Measurements from ENCODE around the gene TARBP1. TPM values are rescaled to one million over a fixed set of nuclear protein-coding genes. Genes with fewer than 3 reads are reported as not detected.

The TARBP1 gene
- total and polyA plus RNA-seq, 2 of the 13 experiments (the other 11 are each of a cell fraction or from before 2014, with no cell fraction given), result 37.7 to 67.0 TPM

DNA sequence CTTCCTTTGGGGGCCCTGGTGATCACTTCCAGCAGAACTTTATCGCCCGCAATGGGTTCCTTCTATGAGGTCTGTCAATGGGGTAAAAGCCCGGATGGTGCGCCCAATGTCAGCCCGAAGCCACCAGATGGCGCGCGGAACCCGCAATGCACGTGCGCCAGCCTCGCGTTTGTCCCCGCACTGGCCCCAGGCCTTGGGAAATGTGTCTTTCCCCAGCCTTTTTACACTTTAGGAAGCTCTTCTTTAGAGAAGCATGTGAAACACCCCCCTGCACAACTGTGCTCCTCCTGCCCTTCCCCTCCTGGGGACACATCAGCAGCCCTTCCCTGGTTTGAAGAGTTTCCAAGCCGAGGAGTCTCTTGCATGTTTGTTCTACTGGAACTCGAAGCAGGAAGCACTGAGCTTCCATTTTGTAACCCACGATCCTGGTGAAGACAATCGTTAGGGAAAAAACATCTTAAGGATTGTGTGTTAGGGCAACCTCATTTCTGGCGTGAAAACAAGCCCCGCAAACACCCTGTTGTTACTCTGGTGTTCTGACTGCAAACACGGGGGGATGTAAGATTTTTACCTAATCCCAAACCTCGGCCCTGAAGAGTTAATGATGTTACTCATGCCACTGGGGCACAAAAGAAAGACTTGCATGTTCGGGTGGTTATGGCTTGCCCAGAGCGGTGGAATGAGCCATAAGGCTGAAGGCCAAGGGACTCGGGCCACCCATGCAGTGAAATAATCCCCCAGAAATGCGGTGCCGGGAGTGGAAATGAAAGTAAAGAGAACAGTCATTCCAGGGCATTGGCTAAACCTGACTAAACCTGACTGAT lies 20.4 kb upstream of the TARBP1 start (continued):
- TF ChIP-seq ZNF687 (CRISPR knock-in tag; IDR thresholded peaks at IDR 0.05) (peak; percentile 99), FOXO1 (CRISPR knock-in tag; IDR thresholded peaks at IDR 0.05) (peak; percentile 65), ISX (CRISPR knock-in tag; conservative IDR thresholded peaks at IDR 0.05) (no peak), TBL1XR1 (IDR thresholded peaks at IDR 0.05; ENCODE audit: borderline replicate concordance, low read length, partially characterized antibody) (peak; percentile 43), NR2F1 (CRISPR knock-in tag; IDR thresholded peaks at IDR 0.05) (peak in 1 of 2 experiments; percentile 42; a peak in 1 of 4 replicates), KLF15 (CRISPR knock-in tag; IDR thresholded peaks at IDR 0.05; ENCODE audit: borderline replicate concordance) (no peak), ATF7 (IDR thresholded peaks at IDR 0.05) (no peak), ATF7 (CRISPR knock-in tag; IDR thresholded peaks at IDR 0.05) (no peak), ARNT2 (CRISPR knock-in tag; IDR thresholded peaks at IDR 0.05; ENCODE audit: low read depth) (peak; percentile 62; the same call in 1 of the 2 replicates), TBX2 (CRISPR knock-in tag; IDR thresholded peaks at IDR 0.05; ENCODE audit: borderline replicate concordance) (peak; percentile 65), ZSCAN21 (CRISPR knock-in tag; IDR thresholded peaks at IDR 0.05; ENCODE audit: borderline replicate concordance) (0 out of 2 replicates have a peak, but pooled peaks have one; percentile 26), SMYD3 (CRISPR knock-in tag; IDR thresholded peaks at IDR 0.05) (peak; percentile 54; the same call in 1 of the 2 replicates), ISL2 (CRISPR knock-in tag; IDR thresholded peaks at IDR 0.05) (0 out of 2 replicates have a peak, but pooled peaks have one; percentile 27), ZNF556 (CRISPR knock-in tag; IDR thresholded peaks at IDR 0.05; ENCODE audit: borderline replicate concordance) (peak; percentile 63; the same call in 1 of the 2 replicates), MTA1 (CRISPR knock-in tag; IDR thresholded peaks at IDR 0.05; ENCODE audit: borderline replicate concordance) (peak; percentile 57; the same call in 1 of the 2 replicates), NAIF1 (CRISPR knock-in tag; IDR thresholded peaks at IDR 0.05; ENCODE audit: borderline replicate concordance) (peak; percentile 75)
- TF ChIP-seq, protein P1, sequence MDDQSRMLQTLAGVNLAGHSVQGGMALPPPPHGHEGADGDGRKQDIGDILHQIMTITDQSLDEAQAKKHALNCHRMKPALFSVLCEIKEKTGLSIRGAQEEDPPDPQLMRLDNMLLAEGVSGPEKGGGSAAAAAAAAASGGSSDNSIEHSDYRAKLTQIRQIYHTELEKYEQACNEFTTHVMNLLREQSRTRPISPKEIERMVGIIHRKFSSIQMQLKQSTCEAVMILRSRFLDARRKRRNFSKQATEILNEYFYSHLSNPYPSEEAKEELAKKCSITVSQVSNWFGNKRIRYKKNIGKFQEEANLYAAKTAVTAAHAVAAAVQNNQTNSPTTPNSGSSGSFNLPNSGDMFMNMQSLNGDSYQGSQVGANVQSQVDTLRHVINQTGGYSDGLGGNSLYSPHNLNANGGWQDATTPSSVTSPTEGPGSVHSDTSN (CRISPR knock-in tag; IDR thresholded peaks at IDR 0.05; ENCODE audit: borderline replicate concordance), result no peak
- TF ChIP-seq, protein P2, sequence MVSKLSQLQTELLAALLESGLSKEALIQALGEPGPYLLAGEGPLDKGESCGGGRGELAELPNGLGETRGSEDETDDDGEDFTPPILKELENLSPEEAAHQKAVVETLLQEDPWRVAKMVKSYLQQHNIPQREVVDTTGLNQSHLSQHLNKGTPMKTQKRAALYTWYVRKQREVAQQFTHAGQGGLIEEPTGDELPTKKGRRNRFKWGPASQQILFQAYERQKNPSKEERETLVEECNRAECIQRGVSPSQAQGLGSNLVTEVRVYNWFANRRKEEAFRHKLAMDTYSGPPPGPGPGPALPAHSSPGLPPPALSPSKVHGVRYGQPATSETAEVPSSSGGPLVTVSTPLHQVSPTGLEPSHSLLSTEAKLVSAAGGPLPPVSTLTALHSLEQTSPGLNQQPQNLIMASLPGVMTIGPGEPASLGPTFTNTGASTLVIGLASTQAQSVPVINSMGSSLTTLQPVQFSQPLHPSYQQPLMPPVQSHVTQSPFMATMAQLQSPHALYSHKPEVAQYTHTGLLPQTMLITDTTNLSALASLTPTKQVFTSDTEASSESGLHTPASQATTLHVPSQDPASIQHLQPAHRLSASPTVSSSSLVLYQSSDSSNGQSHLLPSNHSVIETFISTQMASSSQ (IDR thresholded peaks at IDR 0.05; ENCODE audit: low read depth), result no peak
- TF ChIP-seq, protein P2 (CRISPR knock-in tag; IDR thresholded peaks at IDR 0.05; ENCODE audit: borderline replicate concordance), result peak; percentile 59; the same call in 1 of the 2 replicates
